ENCODE data around the gene SBF2.
"Not testable (repeated sequence)": the region's sequence is repeated elsewhere in the genome, so short reads cannot be mapped to it uniquely, and the experiment has no call there.

The SBF2 gene

DNA sequence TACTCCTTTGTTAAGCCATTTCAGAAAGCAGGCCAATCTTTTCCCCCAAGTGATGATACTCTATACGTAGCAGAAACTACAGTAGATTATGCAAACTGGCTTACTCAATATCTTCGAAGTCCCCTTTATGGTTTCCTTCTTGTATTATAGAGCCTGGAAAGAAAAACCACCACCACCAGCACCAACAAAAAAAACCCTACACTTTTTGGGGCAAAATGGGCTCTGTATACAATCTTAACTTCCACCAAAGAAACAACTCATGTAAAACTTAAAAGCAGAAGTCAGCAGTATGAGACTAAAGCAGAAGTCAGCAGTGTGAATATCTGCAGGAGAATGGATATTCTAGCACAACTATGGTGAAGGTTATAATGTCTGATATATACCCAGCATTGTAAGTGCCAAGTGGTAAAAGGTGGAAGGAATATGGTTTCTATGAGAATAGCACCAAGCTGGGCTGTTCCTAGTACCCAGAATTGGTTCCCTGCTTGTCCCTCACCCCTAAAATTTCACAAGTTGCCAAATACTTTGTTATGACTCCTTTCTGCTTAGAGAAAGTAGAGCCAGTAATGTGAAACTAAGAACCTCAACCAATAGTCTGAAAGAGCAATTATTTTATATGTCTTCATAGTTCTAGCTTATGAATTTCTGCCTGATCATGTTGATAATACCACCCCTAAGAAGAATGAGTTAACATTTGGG lies 252.1 kb downstream of the SBF2 start:
- no peak for TF ChIP-seq CTCF (conservative IDR thresholded peaks at IDR 0.05)
- no peak for TF ChIP-seq ZFX (IDR thresholded peaks at IDR 0.05)
- no peak overlapping the region for H3K27ac ChIP-seq

- no peak for TF ChIP-seq CTCF (conservative IDR thresholded peaks at IDR 0.05)
- TF ChIP-seq ZFX (IDR thresholded peaks at IDR 0.05): no peak
- H3K27ac ChIP-seq: no peak overlapping the region
These were observed 252.7 kb downstream of the SBF2 start for GRCh38 chr11:10041332-10041731.

GRCh38 chr11:10038521-10039302 lies 255.3 kb downstream of the SBF2 start:
- no peak for TF ChIP-seq CTCF (conservative IDR thresholded peaks at IDR 0.05)
- no peak for TF ChIP-seq ZFX (IDR thresholded peaks at IDR 0.05)
- H3K27ac ChIP-seq: no peak overlapping the region

DNA sequence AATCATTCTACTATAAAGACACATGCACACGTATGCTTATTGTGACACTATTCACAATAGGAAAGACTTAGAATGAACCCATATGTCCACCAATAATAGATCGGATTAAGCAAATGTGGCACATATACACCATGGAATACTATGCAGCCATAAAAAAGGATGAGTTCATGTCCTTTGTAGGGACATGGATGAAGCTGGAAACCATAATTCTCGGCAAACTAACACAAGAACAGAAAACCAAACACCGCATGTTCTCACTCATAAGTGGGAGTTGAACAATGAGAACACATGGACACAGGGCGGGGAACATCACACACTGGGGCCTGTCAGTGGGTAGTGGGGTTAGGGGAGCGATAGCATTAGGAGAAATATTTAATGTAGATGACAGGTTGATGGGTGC lies 258.1 kb downstream of the SBF2 start:
- H3K27ac ChIP-seq: not testable (repeated sequence)

DNA sequence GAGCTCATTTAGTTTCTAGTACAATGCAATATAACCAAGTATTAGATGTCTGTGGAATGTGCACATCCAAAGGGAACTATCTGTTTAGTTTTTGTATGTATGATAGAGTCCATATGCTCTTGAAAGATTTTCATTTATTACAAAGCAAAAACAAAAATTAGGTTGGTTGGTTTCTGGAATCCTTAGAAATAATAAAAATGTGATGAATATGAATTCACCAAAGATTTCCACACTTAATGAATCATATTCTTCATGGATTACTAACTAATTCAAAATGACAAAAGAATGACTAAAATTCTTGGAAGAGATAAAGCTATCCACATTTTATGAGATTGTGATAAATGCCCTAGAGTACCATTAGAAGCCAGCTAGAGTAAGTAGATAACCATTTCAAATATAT lies 261.1 kb downstream of the SBF2 start:
- H3K27ac ChIP-seq: no peak overlapping the region
- TF ChIP-seq ZFX (IDR thresholded peaks at IDR 0.05) (no peak), CTCF (conservative IDR thresholded peaks at IDR 0.05) (no peak)

DNA sequence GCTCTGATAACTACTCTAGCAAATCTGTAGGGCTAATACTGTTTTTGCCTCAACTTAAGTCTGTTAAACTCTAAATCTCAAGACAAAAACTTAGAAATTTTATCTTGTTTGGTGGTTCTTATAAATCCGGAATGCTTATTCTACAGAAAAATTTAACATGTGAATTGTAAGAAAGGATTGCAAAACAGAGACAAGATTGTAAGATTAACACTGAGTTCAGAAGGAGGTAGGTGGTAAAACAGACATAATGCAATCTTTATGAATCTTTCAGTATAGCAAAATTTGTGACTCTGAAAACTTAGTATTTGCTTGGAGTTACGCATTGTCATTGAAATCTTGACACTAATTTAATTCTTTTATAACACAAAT lies 263.9 kb downstream of the SBF2 start:
- no peak overlapping the region for H3K27ac ChIP-seq
- TF ChIP-seq ZFX (IDR thresholded peaks at IDR 0.05): no peak
- TF ChIP-seq CTCF (conservative IDR thresholded peaks at IDR 0.05): no peak

GRCh38 chr11:10029386-10030121 lies 264.5 kb downstream of the SBF2 start:
- TF ChIP-seq ZFX (IDR thresholded peaks at IDR 0.05) (no peak), CTCF (conservative IDR thresholded peaks at IDR 0.05) (no peak)

More at GRCh38 chr11:10029386-10030121, 264.5 kb downstream of the SBF2 start:
- no peak overlapping the region for H3K27ac ChIP-seq

All from C4-2B (cell line).